ENCODE results near the gene CUEDC2.
A peak's percentile ranks its signal among the peaks of the same experiment; 100 is the strongest.

Gene CUEDC2

DNA sequence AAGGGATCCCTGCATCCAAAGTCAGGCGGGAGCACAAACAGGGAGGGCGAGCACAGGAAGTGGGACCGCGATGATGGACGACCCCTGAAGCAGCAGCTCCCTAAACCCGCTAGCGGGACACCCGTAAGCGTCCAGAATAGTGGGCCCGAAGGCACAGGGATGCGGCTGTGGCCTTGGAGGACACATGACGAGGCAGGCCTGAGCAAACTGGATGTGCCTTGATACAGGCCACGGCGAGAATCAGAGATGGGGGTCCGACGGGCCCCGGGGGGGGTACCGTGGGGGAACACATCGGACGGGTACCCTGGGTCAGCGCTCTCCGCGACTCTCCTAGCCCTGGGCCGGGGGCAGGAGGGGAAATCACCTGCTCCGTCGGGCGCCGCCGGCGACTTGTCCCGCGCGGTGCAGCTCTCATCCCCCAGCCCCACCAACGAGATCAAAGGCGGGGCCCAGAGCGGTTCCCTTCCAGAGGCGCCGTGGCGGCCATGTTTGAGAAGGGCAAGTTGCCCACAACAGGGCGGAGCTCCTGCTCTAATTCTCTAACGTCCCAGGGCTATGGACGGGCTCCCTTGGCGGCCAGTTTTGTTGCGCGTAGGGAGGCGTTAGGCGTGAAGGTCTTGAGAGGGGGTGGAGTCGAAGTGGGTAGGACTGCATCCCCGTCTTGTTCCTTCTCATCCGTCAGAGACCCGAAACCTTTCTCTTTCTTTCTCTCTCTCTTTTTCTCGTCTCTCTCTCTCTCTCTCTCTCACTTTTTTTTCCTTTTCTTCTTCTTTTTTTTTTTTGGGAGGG, at the start of gene CUEDC2 (continued):
- TF ChIP-seq ZNF23 (tag by site-specific recombination; IDR thresholded peaks at IDR 0.05; ENCODE audit: borderline replicate concordance) (no peak), ZNF26 (tag by site-specific recombination; IDR thresholded peaks at IDR 0.05) (no peak), ZNF223 (tag by site-specific recombination; IDR thresholded peaks at IDR 0.05) (no peak), ZSCAN23 (tag by site-specific recombination; IDR thresholded peaks at IDR 0.05) (no peak; the same call in 1 of the 2 replicates), KLF10 (tag by site-specific recombination; IDR thresholded peaks at IDR 0.05) (peak; percentile 50; the same call in 1 of the 2 replicates), SCRT1 (tag by site-specific recombination; IDR thresholded peaks at IDR 0.05; ENCODE audit: borderline replicate concordance) (no peak), ZBTB17 (tag by site-specific recombination; IDR thresholded peaks at IDR 0.05) (peak; percentile 96), ZBTB10 (tag by site-specific recombination; IDR thresholded peaks at IDR 0.05) (peak; percentile 87), INSM2 (tag by site-specific recombination; IDR thresholded peaks at IDR 0.05) (no peak), KLF9 (tag by site-specific recombination; IDR thresholded peaks at IDR 0.05; ENCODE audit: low read depth) (peak; percentile 70), MYNN (tag by site-specific recombination; IDR thresholded peaks at IDR 0.05; ENCODE audit: borderline replicate concordance) (peak; percentile 52; the same call in 1 of the 2 replicates), YY1 (tag by site-specific recombination; IDR thresholded peaks at IDR 0.05) (peak; percentile 98), ZNF184 (tag by site-specific recombination; IDR thresholded peaks at IDR 0.05) (0 out of 2 replicates have a peak, but pooled peaks have one; percentile 40), ZNF146 (tag by site-specific recombination; IDR thresholded peaks at IDR 0.05) (peak; percentile 11; the same call in 1 of the 2 replicates), ZNF140 (tag by site-specific recombination; IDR thresholded peaks at IDR 0.05) (no peak), ZNF560 (tag by site-specific recombination; IDR thresholded peaks at IDR 0.05; ENCODE audit: borderline replicate concordance) (0 out of 2 replicates have a peak, but pooled peaks have one; percentile 8), KLF7 (tag by site-specific recombination; IDR thresholded peaks at IDR 0.05; ENCODE audit: borderline replicate concordance) (0 out of 2 replicates have a peak, but pooled peaks have one; percentile 40), ZBTB6 (tag by site-specific recombination; IDR thresholded peaks at IDR 0.05) (peak; percentile 65; the same call in 1 of the 2 replicates), ZNF654 (tag by site-specific recombination; IDR thresholded peaks at IDR 0.05; ENCODE audit: low read depth) (0 out of 2 replicates have a peak, but pooled peaks have one; percentile 3), BCL11A (tag by site-specific recombination; IDR thresholded peaks at IDR 0.05; ENCODE audit: low read depth) (no peak), ZNF274 (IDR thresholded peaks at IDR 0.05; ENCODE audit: low read length) (no peak), ZNF274 (tag by site-specific recombination; IDR thresholded peaks at IDR 0.05; ENCODE audit: borderline replicate concordance) (no peak), ZNF658 (tag by site-specific recombination; IDR thresholded peaks at IDR 0.05) (no peak), ZNF423 (tag by site-specific recombination; IDR thresholded peaks at IDR 0.05) (no peak; the same call in 1 of the 2 replicates), ZXDB (tag by site-specific recombination; IDR thresholded peaks at IDR 0.05) (peak; percentile 92)
- TF ChIP-seq, protein P1, sequence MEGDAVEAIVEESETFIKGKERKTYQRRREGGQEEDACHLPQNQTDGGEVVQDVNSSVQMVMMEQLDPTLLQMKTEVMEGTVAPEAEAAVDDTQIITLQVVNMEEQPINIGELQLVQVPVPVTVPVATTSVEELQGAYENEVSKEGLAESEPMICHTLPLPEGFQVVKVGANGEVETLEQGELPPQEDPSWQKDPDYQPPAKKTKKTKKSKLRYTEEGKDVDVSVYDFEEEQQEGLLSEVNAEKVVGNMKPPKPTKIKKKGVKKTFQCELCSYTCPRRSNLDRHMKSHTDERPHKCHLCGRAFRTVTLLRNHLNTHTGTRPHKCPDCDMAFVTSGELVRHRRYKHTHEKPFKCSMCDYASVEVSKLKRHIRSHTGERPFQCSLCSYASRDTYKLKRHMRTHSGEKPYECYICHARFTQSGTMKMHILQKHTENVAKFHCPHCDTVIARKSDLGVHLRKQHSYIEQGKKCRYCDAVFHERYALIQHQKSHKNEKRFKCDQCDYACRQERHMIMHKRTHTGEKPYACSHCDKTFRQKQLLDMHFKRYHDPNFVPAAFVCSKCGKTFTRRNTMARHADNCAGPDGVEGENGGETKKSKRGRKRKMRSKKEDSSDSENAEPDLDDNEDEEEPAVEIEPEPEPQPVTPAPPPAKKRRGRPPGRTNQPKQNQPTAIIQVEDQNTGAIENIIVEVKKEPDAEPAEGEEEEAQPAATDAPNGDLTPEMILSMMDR (tag by site-specific recombination; IDR thresholded peaks at IDR 0.05) = peak; percentile 71
- TF ChIP-seq, protein P2, sequence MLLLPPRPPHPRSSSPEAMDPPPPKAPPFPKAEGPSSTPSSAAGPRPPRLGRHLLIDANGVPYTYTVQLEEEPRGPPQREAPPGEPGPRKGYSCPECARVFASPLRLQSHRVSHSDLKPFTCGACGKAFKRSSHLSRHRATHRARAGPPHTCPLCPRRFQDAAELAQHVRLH (tag by site-specific recombination; IDR thresholded peaks at IDR 0.05) = peak; percentile 46; the same call in 1 of the 2 replicates
- TF ChIP-seq, protein P3, sequence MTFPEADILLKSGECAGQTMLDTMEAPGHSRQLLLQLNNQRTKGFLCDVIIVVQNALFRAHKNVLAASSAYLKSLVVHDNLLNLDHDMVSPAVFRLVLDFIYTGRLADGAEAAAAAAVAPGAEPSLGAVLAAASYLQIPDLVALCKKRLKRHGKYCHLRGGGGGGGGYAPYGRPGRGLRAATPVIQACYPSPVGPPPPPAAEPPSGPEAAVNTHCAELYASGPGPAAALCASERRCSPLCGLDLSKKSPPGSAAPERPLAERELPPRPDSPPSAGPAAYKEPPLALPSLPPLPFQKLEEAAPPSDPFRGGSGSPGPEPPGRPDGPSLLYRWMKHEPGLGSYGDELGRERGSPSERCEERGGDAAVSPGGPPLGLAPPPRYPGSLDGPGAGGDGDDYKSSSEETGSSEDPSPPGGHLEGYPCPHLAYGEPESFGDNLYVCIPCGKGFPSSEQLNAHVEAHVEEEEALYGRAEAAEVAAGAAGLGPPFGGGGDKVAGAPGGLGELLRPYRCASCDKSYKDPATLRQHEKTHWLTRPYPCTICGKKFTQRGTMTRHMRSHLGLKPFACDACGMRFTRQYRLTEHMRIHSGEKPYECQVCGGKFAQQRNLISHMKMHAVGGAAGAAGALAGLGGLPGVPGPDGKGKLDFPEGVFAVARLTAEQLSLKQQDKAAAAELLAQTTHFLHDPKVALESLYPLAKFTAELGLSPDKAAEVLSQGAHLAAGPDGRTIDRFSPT (tag by site-specific recombination; IDR thresholded peaks at IDR 0.05) = no peak
